GM10266 (cell line): Measurements from ENCODE around the gene PTP4A2.
A peak's percentile ranks its signal among the peaks of the same experiment; 100 is the strongest.
"Not testable (repeated sequence)": the region's sequence is repeated elsewhere in the genome, so short reads cannot be mapped to it uniquely, and the experiment has no call there.

Source experiments
- DNase-seq: peaks from one replicate; pipeline ENCODE4 v3.0.0; 2012; ENCODE audit errors: extremely low spot score
- TF ChIP-seq, protein P1 (sequence below): IDR thresholded peaks from 2 replicates; pipeline ENCODE4 v1.5.1; 2012; ENCODE audit warnings: mild to moderate bottlenecking, low read depth; ENCODE audit not compliant: control insufficient read depth, insufficient read depth; ENCODE audit errors: missing control alignments

PTP4A2 gene

DNA sequence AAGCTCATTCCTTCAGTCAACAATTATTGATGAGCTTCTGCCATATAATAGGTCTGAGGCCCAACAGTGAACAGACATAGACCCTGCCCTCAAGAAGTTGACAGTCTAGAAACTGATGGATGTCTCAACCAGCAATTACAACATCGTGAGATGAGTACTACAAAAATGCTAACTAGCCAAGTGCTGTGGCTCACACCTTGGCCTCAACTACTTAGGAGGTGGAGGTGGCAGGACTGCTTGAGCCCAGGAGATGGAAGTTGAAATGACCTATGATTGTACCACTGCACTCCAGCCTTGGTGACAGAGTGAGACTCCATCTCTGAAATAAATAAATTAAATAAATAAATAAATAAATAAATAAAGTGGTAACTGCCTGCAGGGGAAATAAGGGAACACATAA, 11.7 kb upstream of the PTP4A2 start:
- no peak for DNase-seq
- TF ChIP-seq, protein P1, sequence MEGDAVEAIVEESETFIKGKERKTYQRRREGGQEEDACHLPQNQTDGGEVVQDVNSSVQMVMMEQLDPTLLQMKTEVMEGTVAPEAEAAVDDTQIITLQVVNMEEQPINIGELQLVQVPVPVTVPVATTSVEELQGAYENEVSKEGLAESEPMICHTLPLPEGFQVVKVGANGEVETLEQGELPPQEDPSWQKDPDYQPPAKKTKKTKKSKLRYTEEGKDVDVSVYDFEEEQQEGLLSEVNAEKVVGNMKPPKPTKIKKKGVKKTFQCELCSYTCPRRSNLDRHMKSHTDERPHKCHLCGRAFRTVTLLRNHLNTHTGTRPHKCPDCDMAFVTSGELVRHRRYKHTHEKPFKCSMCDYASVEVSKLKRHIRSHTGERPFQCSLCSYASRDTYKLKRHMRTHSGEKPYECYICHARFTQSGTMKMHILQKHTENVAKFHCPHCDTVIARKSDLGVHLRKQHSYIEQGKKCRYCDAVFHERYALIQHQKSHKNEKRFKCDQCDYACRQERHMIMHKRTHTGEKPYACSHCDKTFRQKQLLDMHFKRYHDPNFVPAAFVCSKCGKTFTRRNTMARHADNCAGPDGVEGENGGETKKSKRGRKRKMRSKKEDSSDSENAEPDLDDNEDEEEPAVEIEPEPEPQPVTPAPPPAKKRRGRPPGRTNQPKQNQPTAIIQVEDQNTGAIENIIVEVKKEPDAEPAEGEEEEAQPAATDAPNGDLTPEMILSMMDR: no peak

GRCh38 chr1:31945677-31946076, 7.5 kb upstream of the PTP4A2 start:
- DNase-seq: not testable (repeated sequence)

DNA sequence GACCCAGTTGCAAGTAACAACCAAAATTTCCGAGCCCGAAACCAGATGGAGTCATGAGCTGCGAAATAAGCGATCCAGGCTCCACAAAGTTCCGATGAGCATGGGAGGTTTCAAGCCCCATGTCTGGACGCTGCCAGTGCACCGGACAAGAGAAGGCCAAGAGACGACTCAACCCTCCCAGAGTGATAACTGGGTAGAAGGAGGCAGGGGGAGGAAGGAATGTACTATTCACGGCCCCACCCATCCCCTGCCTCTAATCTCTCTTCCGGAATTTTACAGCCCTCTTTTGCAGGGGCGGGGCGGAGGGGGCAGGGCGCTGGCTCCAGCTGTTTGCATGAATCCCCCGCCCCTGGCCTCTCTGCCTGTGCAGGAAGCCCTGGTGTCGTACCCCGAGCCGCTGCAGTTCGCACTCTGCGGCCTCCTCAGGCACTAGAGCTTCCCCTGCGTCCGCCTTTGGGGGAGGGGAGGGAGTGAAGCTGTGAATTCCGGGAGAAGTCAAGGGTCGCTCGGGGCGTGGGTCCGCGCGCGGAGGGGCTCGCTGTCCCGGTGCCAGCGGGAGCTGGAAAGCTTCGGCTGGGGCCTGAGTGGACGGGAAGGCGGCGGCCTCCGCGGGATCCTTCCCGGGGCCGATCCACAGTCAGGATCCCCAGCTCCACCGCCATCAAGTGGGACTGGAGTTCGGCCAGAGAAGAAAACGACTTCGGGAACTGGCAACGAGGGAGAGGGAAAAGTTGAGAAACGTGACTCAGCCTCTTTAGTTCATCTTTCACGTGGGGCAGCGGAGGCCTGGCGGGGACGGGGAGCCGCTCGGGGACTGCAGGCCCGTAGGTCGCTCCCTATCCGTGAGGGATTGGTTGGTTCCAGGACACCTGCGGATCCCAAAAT, 6.3 kb upstream of the PTP4A2 start:
- DNase-seq: peak; percentile 88
- TF ChIP-seq, protein P1: no peak

DNA sequence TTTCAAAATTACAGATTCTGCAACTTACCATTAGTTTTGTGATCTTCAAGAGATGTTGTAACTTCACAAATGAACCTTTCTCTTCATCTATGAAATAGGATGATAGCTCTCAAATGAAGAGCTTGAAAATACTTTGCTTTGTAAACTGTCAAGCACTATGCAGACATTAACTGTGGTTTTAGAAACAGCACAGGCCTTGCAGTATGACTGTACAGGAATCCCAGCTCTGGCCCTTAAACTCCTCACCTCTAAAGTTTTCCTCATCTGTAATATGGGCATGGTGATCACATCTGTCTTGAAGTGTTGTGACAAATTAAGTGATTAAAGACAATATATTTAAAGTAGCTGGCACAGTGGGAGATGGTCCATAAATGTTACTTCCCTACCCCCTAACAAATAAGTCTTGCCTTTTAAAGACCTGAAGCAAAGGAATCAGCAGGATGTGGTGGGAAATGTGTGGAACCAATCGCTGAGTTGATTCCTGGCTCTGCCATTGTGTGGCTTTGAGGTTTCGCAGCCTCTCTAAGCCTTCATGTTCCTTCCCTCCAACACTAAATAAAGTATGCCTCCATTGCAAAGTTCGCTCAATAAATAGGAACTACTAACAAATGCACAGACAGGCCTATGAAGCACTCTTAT, 5.5 kb upstream of the PTP4A2 start:
- no peak for DNase-seq
- TF ChIP-seq, protein P1: no peak

DNA sequence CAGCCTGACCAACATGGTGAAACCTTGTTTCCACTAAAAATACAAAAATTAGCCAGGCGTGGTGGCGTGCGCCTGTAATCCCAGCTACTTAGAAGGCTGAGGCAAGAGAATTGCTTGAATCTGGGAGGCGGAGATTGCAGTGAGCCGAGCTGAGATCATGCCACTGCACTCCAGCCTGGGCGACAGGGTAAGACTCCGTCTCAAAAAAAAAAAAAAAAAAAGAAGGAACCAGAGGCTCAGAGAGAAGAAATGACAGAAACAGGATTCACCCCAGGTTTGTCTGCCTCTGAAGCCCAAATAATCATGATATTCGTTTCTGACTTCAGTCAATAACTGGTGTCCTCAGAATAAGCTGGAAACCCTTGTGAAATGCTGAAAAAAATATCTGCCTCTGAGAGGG, 3.9 kb upstream of the PTP4A2 start:
- DNase-seq: not testable (repeated sequence)

GRCh38 chr1:31939484-31940329, 1.5 kb upstream of the PTP4A2 start:
- peak; percentile 82 for DNase-seq
- TF ChIP-seq, protein P1: peak; percentile 75

GRCh38 chr1:31937300-31938183, 626 bp downstream of the PTP4A2 start:
- TF ChIP-seq, protein P1: peak; percentile 15
- peak; percentile 72 for DNase-seq
